Activated naive CD4-positive, alpha-beta T cell treated with anti-CD3 and anti-CD28 coated beads, Interleukin-2, amount 10 ng/mL, durations not matched to agents 7 days and 5 days (primary cell): ENCODE results near the gene TMEM151B.
A peak's percentile ranks its signal among the peaks of the same experiment; 100 is the strongest.
"Not testable (repeated sequence)": the region's sequence is repeated elsewhere in the genome, so short reads cannot be mapped to it uniquely, and the experiment has no call there.

ENCODE experiments used
- CTCF ChIA-PET: fragments of 350-600 bp; sonication (Branson Sonifier 250); formaldehyde crosslinking; loops from one replicate; lab custom pipeline; 2021; ENCODE audit warnings: antibody characterized with exemption; lab: Charles Lee
- DNase-seq: peaks from one replicate; pipeline ENCODE4 v3.0.0-alpha.2; 2020
- H3K27ac Mint-ChIP-seq: one replicate; pipeline ENCODE4 v1.8.0; 2021; ENCODE audit warnings: mild to moderate bottlenecking, moderate library complexity, mixed read lengths
- H3K27me3 Mint-ChIP-seq: one replicate; pipeline ENCODE4 v1.8.0; 2021; ENCODE audit warnings: mild to moderate bottlenecking, mixed read lengths
- H3K36me3 Mint-ChIP-seq: one replicate; pipeline ENCODE4 v1.8.0; 2021; ENCODE audit warnings: mixed read lengths
- H3K4me1 Mint-ChIP-seq: one replicate; pipeline ENCODE4 v1.8.0; 2021; ENCODE audit warnings: mixed read lengths
- H3K4me3 Mint-ChIP-seq: one replicate; pipeline ENCODE4 v1.8.0; 2021; ENCODE audit warnings: mild to moderate bottlenecking, moderate library complexity, mixed read lengths
- H3K9me3 Mint-ChIP-seq: one replicate; pipeline ENCODE4 v1.8.0; 2021; ENCODE audit warnings: mixed read lengths

TMEM151B gene

GRCh38 chr6:44309631-44310030 is 39.4 kb downstream of the TMEM151B start:
- Mint-ChIP-seq H3K4me1 (peaks cover 18% of the 10 kb centered on the region), H3K9me3 (no peaks in the 10 kb centered on the region), H3K36me3 (peaks cover 37% of the 10 kb centered on the region), H3K27me3 (no peaks in the 10 kb centered on the region), H3K4me3 (no peak overlapping the region), H3K27ac (no peak overlapping the region)
- no peak for DNase-seq
- CTCF ChIA-PET, result interaction anchor here (0.8 to 1.8 kb wide), 3 partner anchors 10 to 41 kb away, joined by 3 to 8 read pairs (median 7); no protein-coding TSS in a partner anchor

- Mint-ChIP-seq H3K27ac (no peak overlapping the region), H3K4me3 (no peak overlapping the region), H3K4me1 (peaks cover 18% of the 10 kb centered on the region), H3K36me3 (peaks cover 37% of the 10 kb centered on the region), H3K9me3 (no peaks in the 10 kb centered on the region), H3K27me3 (no peaks in the 10 kb centered on the region)
- CTCF ChIA-PET, result interaction anchor here (1.2 to 1.4 kb wide), 2 partner anchors 42 to 43 kb away, joined by 3 to 4 read pairs; no protein-coding TSS in a partner anchor
- DNase-seq, result no peak
Measured at GRCh38 chr6:44310241-44310640, 40.0 kb downstream of the TMEM151B start.

- Mint-ChIP-seq H3K27ac (no peak overlapping the region), H3K4me3 (peak overlapping the region; percentile 98), H3K36me3 (peaks cover 33% of the 10 kb centered on the region), H3K9me3 (no peaks in the 10 kb centered on the region), H3K4me1 (peaks cover 18% of the 10 kb centered on the region), H3K27me3 (peaks cover 2% of the 10 kb centered on the region)
- CTCF ChIA-PET, result interaction anchor here (1.2 to 1.4 kb wide), 2 partner anchors 43 to 44 kb away, joined by 3 to 4 read pairs; no protein-coding TSS in a partner anchor
- no peak for DNase-seq
Measured at GRCh38 chr6:44311304-44311703, 41.1 kb downstream of the TMEM151B start.

- Mint-ChIP-seq H3K36me3 (peaks cover 33% of the 10 kb centered on the region), H3K4me3 (peak overlapping the region; percentile 98), H3K27me3 (peaks cover 6% of the 10 kb centered on the region)
Measured at GRCh38 chr6:44311767-44312166, 41.5 kb downstream of the TMEM151B start.

GRCh38 chr6:44312901-44313788 is 42.9 kb downstream of the TMEM151B start, which contains the start of gene AARS2:
Gene AARS2 (minus strand): TSS chr6:44313347. CDS start chr6:44313323, 24 bp downstream.
- H3K36me3 Mint-ChIP-seq, result peaks cover 28% of the 10 kb centered on the region
- DNase-seq, result peak; percentile 93
- peaks cover 18% of the 10 kb centered on the region for H3K4me1 Mint-ChIP-seq
- peak within 1 kb of the TSS; percentile 93 for H3K27ac Mint-ChIP-seq
- CTCF ChIA-PET, result interaction anchor here (0.6 to 1.8 kb wide), 21 partner anchors 8 to 673 kb away, joined by 3 to 9 read pairs (median 4); partner anchors contain the start of gene TMEM151B
- peak within 1 kb of the TSS; percentile 98 for H3K4me3 Mint-ChIP-seq
- H3K9me3 Mint-ChIP-seq, result no peaks in the 10 kb centered on the region
- peaks cover 10% of the 10 kb centered on the region for H3K27me3 Mint-ChIP-seq

More at GRCh38 chr6:44311767-44312166, 41.5 kb downstream of the TMEM151B start:
- Mint-ChIP-seq H3K9me3 (no peaks in the 10 kb centered on the region), H3K4me1 (peaks cover 18% of the 10 kb centered on the region), H3K27ac (peak overlapping the region; percentile 77)
- CTCF ChIA-PET, result interaction anchor here (1.2 to 1.8 kb wide), 5 partner anchors 16 to 45 kb away, joined by 3 to 6 read pairs (median 4); no protein-coding TSS in a partner anchor
- no peak for DNase-seq

GRCh38 chr6:44314657-44315056 is 44.4 kb downstream of the TMEM151B start:
- Mint-ChIP-seq H3K4me1 (peaks cover 18% of the 10 kb centered on the region), H3K27me3 (peaks cover 15% of the 10 kb centered on the region), H3K36me3 (peaks cover 20% of the 10 kb centered on the region)
- H3K9me3 Mint-ChIP-seq, H3K27ac Mint-ChIP-seq, H3K4me3 Mint-ChIP-seq, DNase-seq: not testable (repeated sequence)
- CTCF ChIA-PET, result interaction anchor here (0.9 to 1.4 kb wide), 6 partner anchors 10 to 46 kb away, joined by 3 to 8 read pairs (median 3); no protein-coding TSS in a partner anchor

- Mint-ChIP-seq H3K36me3 (peaks cover 11% of the 10 kb centered on the region), H3K27ac (no peak overlapping the region), H3K4me1 (peaks cover 18% of the 10 kb centered on the region), H3K4me3 (no peak overlapping the region), H3K27me3 (peaks cover 23% of the 10 kb centered on the region), H3K9me3 (no peaks in the 10 kb centered on the region)
- no peak for DNase-seq
- CTCF ChIA-PET, result no interaction called here
Measured at GRCh38 chr6:44315516-44315915, 45.3 kb downstream of the TMEM151B start.

- Mint-ChIP-seq H3K27ac (no peak overlapping the region), H3K4me1 (peaks cover 18% of the 10 kb centered on the region), H3K4me3 (no peak overlapping the region), H3K9me3 (no peaks in the 10 kb centered on the region), H3K27me3 (peaks cover 24% of the 10 kb centered on the region), H3K36me3 (peaks cover 8% of the 10 kb centered on the region)
- no peak for DNase-seq
- CTCF ChIA-PET, result no interaction called here
Measured at GRCh38 chr6:44315951-44316350, 45.7 kb downstream of the TMEM151B start.

GRCh38 chr6:44316481-44316880 is 46.2 kb downstream of the TMEM151B start:
- Mint-ChIP-seq H3K9me3 (no peaks in the 10 kb centered on the region), H3K4me3 (no peak overlapping the region), H3K27me3 (peaks cover 24% of the 10 kb centered on the region), H3K27ac (no peak overlapping the region), H3K36me3 (peaks cover 6% of the 10 kb centered on the region), H3K4me1 (peaks cover 17% of the 10 kb centered on the region)
- no peak for DNase-seq
- CTCF ChIA-PET, result no interaction called here

GRCh38 chr6:44317136-44317631 is 46.9 kb downstream of the TMEM151B start:
- Mint-ChIP-seq H3K4me1 (peaks cover 10% of the 10 kb centered on the region), H3K27me3 (peaks cover 24% of the 10 kb centered on the region)
- H3K27ac Mint-ChIP-seq, CTCF ChIA-PET, H3K36me3 Mint-ChIP-seq, H3K4me3 Mint-ChIP-seq, H3K9me3 Mint-ChIP-seq, DNase-seq: not testable (repeated sequence)

GRCh38 chr6:44321210-44321609 is 51.0 kb downstream of the TMEM151B start:
- no peaks in the 10 kb centered on the region for H3K36me3 Mint-ChIP-seq
- no peaks in the 10 kb centered on the region for H3K4me1 Mint-ChIP-seq
- peaks cover 23% of the 10 kb centered on the region for H3K27me3 Mint-ChIP-seq
- H3K9me3 Mint-ChIP-seq, result no peaks in the 10 kb centered on the region
- no peak overlapping the region for H3K27ac Mint-ChIP-seq
- H3K4me3 Mint-ChIP-seq, result no peak overlapping the region
- CTCF ChIA-PET, result interaction anchor here (2.2 kb wide), 1 partner anchor 16 kb away, joined by 4 read pairs; no protein-coding TSS in a partner anchor
- DNase-seq, result no peak

- Mint-ChIP-seq H3K4me1 (no peaks in the 10 kb centered on the region), H3K4me3 (no peak overlapping the region), H3K36me3 (no peaks in the 10 kb centered on the region), H3K9me3 (no peaks in the 10 kb centered on the region), H3K27me3 (peaks cover 27% of the 10 kb centered on the region), H3K27ac (no peak overlapping the region)
- no peak for DNase-seq
- CTCF ChIA-PET, result no interaction called here
Measured at GRCh38 chr6:44327096-44327495, 56.8 kb downstream of the TMEM151B start.

GRCh38 chr6:44327760-44328159 is 57.5 kb downstream of the TMEM151B start:
- CTCF ChIA-PET, result no interaction called here
- H3K4me3 Mint-ChIP-seq, result no peak overlapping the region
- no peak for DNase-seq
- no peaks in the 10 kb centered on the region for H3K36me3 Mint-ChIP-seq
- no peaks in the 10 kb centered on the region for H3K9me3 Mint-ChIP-seq
- H3K27me3 Mint-ChIP-seq, result peaks cover 27% of the 10 kb centered on the region
- no peaks in the 10 kb centered on the region for H3K4me1 Mint-ChIP-seq
- no peak overlapping the region for H3K27ac Mint-ChIP-seq

- H3K4me3 Mint-ChIP-seq, H3K4me1 Mint-ChIP-seq, DNase-seq, H3K9me3 Mint-ChIP-seq, H3K36me3 Mint-ChIP-seq, CTCF ChIA-PET, H3K27ac Mint-ChIP-seq: not testable (repeated sequence)
- peaks cover 29% of the 10 kb centered on the region for H3K27me3 Mint-ChIP-seq
Measured at GRCh38 chr6:44328203-44328602, 58.0 kb downstream of the TMEM151B start.
